ENCODE data around the gene EIF2A. TPM values are rescaled to one million over a fixed set of nuclear protein-coding genes. Genes with fewer than 3 reads are reported as not detected.
"Not testable (repeated sequence)": the region's sequence is repeated elsewhere in the genome, so short reads cannot be mapped to it uniquely, and the experiment has no call there.

Gene EIF2A
- 272 and 304 TPM in 2 replicates for total RNA-seq

DNA sequence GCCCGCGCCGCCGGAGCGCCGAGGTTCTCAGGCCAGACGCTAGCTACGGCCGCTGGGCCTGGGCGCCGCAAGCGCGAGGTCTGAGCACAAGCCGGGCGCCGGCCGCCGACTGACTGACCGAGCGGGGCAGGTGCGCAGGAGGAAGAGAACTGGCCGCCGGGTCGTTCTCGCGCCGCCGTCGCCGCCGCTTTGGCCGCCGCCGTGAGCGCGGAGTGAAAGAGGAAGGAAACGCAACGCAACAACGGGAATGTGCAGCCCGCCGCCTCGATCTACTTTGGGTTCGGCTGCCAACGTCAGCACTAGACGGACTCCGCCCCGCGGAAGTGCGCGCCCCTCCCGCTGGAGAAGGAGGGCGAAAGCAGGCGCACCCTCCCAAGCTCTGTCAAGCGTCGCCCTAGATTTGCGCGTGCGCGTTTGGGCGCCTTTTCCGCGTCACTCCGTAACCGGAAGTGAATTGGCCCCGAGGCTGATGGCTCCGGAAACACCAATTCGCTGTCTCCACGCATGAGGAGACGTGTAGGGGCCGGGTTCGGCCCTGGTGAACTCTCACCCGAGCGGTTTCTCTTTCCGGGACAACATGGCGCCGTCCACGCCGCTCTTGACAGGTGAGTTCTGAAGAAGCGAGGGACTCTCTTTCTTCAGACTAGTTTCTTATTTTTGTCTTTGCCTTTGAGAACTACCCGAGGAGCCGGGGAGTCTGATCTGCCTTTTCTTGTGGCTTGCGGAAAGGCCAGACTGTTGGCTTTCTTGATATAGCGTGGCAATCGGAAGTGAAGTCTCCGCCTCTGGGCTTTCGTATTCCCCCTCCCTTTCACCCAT, at the start of gene EIF2A, which contains the start of gene SERP1:
TSS of gene EIF2A (plus strand) at position 562 of the 819 bp plus-strand sequence. CDS start at position 578, 16 bp downstream.
TSS of gene SERP1 (minus strand) at position 271 of the 819 bp plus-strand sequence. CDS start 361 bp downstream, outside the sequence.
- DNase-seq: peak; percentile 100

GRCh38 chr3:150497956-150498355, 48.6 kb upstream of the EIF2A start:
- DNase-seq: peak; percentile 39

DNA sequence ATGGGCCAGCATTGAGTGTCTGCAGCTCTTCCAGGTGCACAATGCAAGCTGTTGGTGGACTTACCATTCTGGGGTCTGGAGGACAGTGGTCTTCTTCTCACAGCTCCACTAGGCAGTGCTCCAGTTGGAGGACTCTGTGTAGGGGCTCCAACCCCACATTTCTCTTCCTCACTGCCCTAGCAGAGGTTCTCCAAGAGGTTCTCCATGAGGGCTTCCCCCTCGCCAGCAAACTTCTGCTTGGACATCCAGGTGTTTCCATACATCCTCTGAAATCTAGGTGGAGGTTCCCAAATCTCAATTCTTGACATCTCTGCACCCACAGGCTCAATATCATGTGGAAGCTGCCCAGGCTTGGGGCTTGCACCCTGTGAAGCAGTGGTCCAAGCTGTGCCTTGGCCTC, 45.6 kb upstream of the EIF2A start:
- DNase-seq: not testable (repeated sequence)

- no peak for DNase-seq
Observed at GRCh38 chr3:150503402-150504099, 43.0 kb upstream of the EIF2A start.

GRCh38 chr3:150504483-150504882, 42.1 kb upstream of the EIF2A start:
- peak; percentile 71 for DNase-seq

DNA sequence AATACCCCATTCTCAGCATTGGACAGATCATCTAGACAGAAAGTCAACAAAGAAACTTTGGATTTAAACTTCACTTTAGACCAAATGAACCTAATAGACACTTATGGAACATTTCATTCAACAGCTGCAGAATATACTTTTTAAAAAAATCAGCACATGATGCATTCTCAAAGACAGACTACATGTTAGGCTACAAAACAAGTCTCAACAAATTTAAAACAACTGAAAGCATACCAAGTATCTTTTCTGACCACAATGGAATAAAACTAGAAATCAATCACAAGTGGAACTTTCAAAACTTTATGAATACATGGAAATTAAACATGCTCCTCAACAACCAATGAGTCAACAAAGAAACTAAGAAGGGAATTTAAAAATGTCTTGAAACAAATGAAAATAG, 38.2 kb upstream of the EIF2A start:
- DNase-seq: no peak

GRCh38 chr3:150509780-150510179, 36.8 kb upstream of the EIF2A start:
- DNase-seq: no peak

- no peak for DNase-seq
Observed at GRCh38 chr3:150511122-150511821, 35.3 kb upstream of the EIF2A start.

GRCh38 chr3:150515210-150515609, 31.4 kb upstream of the EIF2A start:
- no peak for DNase-seq

DNA sequence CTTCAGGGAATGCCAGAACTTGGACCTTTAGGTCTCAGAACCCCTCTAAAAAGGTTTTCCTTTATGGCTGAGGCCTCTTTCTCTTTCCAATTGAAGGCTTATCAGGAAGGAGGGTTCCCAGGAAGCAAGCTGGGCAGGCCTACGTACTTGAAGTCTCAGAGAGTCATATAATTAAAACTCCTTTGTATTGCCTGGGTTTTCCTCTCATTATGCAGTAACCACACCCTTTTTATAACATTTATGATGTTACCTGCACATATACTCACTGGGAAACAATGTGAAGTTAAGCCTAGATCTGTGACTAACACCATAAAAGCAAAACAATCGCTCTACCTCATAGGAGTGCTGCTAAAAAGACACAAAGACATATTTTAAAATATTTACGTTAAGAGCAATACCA, 27.6 kb upstream of the EIF2A start:
- no peak for DNase-seq

- DNase-seq: no peak
Observed at GRCh38 chr3:150520408-150520807, 26.2 kb upstream of the EIF2A start.

GRCh38 chr3:150521463-150521862, 25.1 kb upstream of the EIF2A start:
- no peak for DNase-seq

DNA sequence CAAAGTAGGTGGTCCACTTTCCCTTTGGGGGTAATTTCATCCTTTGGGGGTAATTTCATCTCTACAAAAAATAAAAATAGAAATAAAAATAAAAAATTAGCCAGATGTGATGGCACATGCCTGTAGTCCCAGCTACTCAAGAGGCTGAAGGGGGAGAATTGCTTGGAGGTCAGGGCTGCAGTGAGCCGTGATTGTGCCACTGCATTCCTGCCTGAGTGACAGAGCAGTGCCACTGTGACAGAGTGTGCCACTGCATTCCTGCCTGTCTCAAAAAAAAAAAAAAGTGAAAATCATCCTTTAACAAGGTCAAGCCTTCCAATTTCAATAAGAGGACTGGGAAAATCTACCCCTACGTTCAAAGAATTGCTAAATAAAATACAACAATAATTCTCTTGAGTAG, 23.0 kb upstream of the EIF2A start:
- DNase-seq: no peak

DNA sequence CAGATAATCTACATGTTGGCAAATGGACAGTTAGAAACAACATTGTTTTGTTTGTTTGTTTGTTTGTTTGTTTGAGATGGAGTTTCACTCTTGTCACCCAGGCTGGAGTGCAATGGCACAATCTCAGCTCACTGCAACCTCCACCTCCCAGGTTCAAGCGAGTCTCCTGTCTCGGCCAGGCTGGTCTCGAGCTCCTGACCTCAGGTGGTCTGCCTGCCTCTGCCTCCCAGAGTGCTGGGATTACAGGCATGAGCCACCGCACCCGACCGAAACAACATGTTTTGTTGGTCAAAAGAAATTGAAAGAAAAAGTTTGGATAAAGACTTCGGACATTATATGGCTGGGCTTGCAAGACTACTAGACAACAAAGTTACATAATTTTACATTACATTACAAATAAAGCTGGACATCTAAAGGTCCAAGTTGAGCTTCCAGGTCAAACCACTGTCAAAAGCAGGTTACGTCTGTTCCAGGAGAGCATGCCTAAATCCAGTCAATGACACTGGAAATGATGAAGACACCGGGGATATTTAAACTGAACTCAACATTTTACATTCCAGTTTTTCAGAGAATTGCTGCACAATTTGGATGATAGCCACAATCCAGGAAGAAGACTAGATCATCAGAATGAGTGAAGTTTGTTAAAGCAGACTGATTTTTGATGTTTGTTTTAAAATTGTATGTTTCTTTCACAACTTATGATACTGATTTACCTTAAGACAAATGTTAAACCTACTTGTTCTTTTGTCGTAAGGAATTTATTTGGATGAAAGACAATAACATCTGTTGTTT, 18.9 kb upstream of the EIF2A start:
- no peak for DNase-seq

DNA sequence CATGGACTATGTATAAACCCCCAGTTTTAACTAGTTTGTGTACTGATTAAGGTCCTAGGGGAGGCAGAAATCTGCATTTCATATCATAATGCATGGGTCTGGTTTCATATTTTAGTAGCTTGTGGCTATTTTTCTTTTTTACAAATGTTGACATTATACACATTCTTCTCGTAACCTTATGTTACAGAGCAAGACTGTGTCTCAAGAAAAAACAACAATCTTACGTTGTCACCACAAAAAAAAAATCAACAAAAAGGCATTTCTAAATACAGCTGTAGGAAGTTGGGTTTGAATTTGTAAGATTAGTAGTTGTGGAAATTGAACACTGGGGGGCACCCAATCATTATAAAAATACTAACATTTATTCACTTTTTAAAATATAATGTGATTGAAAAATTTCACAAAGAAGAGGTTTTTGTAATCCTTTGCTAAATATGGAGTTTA, 18.2 kb upstream of the EIF2A start:
- peak; percentile 55 for DNase-seq

GRCh38 chr3:150531775-150532174, 14.8 kb upstream of the EIF2A start:
- no peak for DNase-seq

DNA sequence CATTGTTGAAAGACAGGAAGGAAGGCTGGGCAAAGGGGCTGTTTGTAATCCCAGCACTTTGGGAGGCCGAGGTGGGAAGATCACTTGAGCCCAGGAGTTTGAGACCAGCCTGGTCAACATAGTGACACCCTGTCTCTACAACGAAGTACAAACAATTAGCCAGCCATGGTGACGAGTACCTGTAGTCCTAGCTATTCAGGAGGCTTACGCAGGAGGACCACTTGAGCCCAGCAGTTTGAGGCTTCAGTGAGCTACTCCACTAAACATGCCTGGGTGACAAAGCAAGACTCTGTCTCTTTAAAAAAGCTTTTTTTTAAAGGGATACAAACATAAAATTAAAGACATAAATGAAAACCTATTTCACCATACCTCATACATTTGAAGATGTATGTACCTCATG, 11.4 kb upstream of the EIF2A start:
- no peak for DNase-seq

DNA sequence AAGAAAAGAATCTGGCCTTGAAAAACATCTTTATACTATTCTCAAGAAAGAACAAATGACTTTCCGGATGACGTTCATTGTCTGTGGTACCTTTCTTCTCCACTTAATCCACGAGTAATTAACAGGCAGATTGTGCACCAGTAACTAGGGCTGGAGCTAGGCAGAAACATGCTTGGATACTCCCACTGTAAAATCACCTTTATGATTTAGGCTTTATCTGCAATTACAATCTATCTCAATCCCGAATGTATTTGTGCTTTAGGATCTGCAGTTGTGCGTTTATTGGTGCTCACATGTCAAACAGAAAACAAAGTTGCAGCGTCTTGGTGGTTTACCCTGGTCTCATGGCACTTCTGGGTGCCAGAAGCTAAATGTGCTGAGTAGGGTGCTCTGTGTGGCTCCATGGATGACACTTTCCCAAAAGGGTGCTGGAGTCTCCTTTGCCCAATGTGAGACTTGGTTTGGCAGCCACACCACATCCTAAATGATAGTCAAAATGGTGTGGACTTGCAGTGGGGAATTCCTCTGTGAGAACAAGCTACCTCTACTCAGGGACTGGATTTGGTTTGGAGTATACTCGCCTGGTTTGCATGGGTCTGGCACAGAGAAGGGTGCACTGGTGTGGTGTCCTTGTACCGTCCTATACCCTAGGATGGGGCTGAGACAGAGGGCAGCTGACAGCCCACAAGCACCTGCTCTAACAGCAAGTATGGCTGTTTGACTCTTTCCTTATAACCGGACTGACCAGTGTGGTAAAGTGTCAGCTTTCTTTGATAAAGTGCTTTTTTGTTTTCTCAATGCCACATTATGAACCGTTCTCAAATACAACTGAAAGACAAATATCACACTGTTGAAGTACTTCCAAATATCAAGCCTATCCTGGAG, 8.0 kb upstream of the EIF2A start:
- DNase-seq: no peak

DNA sequence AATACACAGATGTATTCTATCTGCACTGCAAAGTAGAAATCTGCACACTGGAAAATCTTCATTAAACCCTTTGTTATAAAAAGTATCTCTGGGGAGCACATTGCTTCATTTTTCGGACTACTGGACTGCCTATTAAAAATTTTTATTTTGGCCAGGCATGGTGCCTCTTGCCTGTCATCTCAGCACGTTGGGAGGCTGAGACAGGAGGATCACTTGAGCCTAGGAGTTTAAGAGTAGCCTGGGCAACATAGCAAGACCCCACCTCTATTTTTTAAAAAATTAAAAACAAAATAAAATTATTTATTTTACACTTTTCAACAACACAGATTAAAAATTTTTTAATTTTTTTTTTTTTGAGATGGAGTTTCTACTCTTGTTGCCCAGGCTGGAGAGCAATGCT, 6.3 kb upstream of the EIF2A start:
- no peak for DNase-seq

DNA sequence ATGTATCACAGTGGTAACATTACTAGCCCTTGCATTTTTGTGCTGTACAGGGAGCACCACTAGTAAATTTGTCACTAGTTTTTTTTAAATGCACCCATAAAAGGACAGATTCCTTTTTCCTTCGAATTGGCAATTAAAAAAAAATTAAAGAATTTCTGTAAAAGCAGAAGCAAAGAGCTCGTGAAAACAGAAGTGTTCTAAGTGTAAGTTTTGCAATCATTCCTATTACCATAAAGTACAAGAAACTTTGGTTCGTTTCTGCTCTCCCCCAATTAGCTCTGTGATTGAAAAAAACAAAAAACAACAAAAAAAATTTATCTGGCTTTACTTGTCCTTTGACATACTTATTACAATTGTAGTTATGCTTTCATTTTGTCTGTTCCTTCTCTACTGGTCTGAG, 5.6 kb upstream of the EIF2A start:
- DNase-seq: no peak

DNA sequence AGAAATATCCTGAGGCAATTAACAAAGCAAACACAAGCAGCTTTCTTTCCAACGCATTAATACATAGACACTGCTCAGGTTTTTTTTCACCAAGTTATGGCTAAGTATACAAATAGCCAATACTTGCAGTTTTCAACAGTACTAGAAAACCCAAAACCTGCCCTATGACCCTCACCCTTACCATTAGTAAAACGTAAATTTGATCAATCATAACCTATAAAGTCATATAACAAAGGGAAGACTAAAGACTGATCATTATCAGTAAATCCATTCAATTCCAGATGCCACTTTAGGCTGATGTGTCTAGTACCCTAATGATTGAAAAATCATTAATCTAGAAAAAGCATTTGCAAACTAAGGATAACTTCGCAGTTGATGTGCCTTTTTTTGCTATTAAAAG, 3.5 kb upstream of the EIF2A start:
- DNase-seq: no peak

Data from dermis blood vessel endothelial cell (primary cell).